MCF 10A (cell line): ENCODE results near the gene GPR31. TPM values are rescaled to one million over a fixed set of nuclear protein-coding genes. Genes with fewer than 3 reads are reported as not detected.
"Not testable (repeated sequence)": the region's sequence is repeated elsewhere in the genome, so short reads cannot be mapped to it uniquely, and the experiment has no call there.

Source experiments
- BruUV-seq: library from RNA; stranded (reverse); fragments of 400-500 nt; replicated peaks from 2 replicates; lab custom pipeline; 2021; lab: Mats Ljungman, UMichigan
- CTCF ChIA-PET: fragments of 300-600 bp; sonication (Branson Sonifier 250); formaldehyde crosslinking; extraction: SDS; loops from one replicate; lab custom pipeline; 2021; ENCODE audit warnings: antibody characterized with exemption, inconsistent platforms; lab: Yijun Ruan, JAX
- POLR2A ChIA-PET: fragments of 300-600, 350-650 bp; sonication (Branson Sonifier 250); formaldehyde crosslinking; extraction: SDS; loops from one replicate; lab custom pipeline; 2020; ENCODE audit warnings: antibody characterized with exemption, inconsistent platforms; lab: Yijun Ruan, JAX
- DNase-seq: peaks from one replicate; pipeline ENCODE4 v3.0.0-alpha.2; 2018; ENCODE audit not compliant: unreplicated experiment
- H3K27ac Mint-ChIP-seq: one replicate; pipeline ENCODE4 v1.8.0; 2022; ENCODE audit warnings: mild to moderate bottlenecking, low read depth, mixed read lengths; ENCODE audit not compliant: unreplicated experiment
- H3K27me3 Mint-ChIP-seq: one replicate; pipeline ENCODE4 v1.8.0; 2022; ENCODE audit warnings: mixed read lengths; ENCODE audit not compliant: insufficient read depth, unreplicated experiment
- H3K36me3 Mint-ChIP-seq: one replicate; pipeline ENCODE4 v1.8.0; 2022; ENCODE audit warnings: mild to moderate bottlenecking, moderate library complexity, mixed read lengths; ENCODE audit not compliant: insufficient read depth, unreplicated experiment
- H3K4me1 Mint-ChIP-seq: one replicate; pipeline ENCODE4 v1.8.0; 2022; ENCODE audit warnings: mixed read lengths; ENCODE audit not compliant: insufficient read depth, unreplicated experiment
- H3K4me3 Mint-ChIP-seq: one replicate; pipeline ENCODE4 v1.8.0; 2022; ENCODE audit warnings: mild to moderate bottlenecking, moderate library complexity, mixed read lengths; ENCODE audit not compliant: unreplicated experiment
- H3K9me3 Mint-ChIP-seq: one replicate; pipeline ENCODE4 v1.8.0; 2022; ENCODE audit warnings: mixed read lengths; ENCODE audit not compliant: unreplicated experiment
- intact Hi-C: fragments of 100-400 bp; cut with micrococcal nuclease; formaldehyde crosslinking; loops from 2 replicates; pipeline ENCODE4 v1.14.1; 2022
- total RNA-seq: library from RNA; stranded (reverse); gene quantifications from 2 replicates; pipeline ENCODE4 v1.2.3, GENCODE V29; 2022
- TF ChIP-seq, protein P1 (sequence below): fragments of 200-600 bp; IDR thresholded peaks from one replicate; pipeline ENCODE4 v1.8.0; 2022; ENCODE audit warnings: antibody characterized with exemption, mild to moderate bottlenecking; ENCODE audit not compliant: unreplicated experiment

GPR31 gene
- total RNA-seq, 1 experiment from 2014 or later, result not detected

DNA sequence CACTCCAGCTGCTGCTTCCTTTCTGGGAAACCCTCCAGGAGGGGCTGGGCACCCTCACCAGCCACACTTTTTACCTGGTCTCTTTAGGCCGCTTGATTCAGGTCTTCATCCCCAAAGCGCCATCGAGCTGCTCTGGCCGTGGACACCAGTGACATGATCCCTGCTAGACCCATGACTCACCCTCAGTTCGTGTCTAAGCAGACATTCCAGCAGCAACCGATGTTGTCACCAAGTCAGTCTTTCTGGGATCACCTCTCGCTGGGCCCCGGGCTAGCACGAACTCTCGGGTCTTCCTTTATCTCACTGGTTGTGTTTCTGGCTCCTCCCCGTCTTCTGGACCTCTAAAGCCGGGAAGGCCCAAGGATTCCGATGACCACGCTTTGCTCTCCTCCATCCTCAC lies 43.0 kb upstream of the GPR31 start:
- no TSS peak for BruUV-seq

DNA sequence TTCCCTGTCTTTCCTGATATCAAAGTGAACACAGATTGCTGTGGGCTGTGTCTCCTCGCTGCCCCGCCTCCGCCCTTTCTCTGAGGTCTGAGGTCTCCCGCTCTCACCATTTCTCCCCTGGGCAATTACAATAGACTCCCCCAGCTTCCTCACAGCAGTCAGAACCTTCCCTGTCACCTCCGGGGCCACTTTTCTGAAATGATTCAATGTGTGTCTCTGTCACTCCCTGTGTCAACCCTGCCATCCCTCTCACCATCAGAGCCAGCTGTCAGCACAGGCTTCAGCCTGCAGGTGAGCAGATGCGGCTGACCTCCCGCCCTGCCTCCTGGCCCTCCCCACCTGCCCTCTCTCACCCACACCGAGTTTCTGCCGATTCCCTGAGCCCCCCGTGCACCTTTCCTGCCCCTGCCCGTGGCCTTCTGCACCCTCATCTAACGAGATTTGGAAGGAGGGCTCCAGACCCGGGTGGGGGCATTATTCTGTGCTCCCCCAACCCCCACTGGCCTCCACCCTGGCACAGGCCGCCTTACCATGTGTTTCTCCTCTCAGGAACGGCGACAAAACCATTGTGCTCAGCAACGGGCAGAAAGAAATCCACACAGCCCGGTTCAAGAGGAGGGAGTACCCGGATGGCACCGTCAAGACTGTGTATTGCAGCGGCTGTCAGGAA lies 38.3 kb upstream of the GPR31 start:
- H3K9me3 Mint-ChIP-seq, BruUV-seq, H3K4me1 Mint-ChIP-seq, CTCF ChIA-PET, H3K27ac Mint-ChIP-seq, H3K36me3 Mint-ChIP-seq, DNase-seq, intact Hi-C loops, H3K4me3 Mint-ChIP-seq, POLR2A ChIA-PET: not testable (repeated sequence)
- peaks cover 46% of the 10 kb centered on the region for H3K27me3 Mint-ChIP-seq

More for the DNA sequence above, 43.0 kb upstream of the GPR31 start:
- TF ChIP-seq, protein P1, sequence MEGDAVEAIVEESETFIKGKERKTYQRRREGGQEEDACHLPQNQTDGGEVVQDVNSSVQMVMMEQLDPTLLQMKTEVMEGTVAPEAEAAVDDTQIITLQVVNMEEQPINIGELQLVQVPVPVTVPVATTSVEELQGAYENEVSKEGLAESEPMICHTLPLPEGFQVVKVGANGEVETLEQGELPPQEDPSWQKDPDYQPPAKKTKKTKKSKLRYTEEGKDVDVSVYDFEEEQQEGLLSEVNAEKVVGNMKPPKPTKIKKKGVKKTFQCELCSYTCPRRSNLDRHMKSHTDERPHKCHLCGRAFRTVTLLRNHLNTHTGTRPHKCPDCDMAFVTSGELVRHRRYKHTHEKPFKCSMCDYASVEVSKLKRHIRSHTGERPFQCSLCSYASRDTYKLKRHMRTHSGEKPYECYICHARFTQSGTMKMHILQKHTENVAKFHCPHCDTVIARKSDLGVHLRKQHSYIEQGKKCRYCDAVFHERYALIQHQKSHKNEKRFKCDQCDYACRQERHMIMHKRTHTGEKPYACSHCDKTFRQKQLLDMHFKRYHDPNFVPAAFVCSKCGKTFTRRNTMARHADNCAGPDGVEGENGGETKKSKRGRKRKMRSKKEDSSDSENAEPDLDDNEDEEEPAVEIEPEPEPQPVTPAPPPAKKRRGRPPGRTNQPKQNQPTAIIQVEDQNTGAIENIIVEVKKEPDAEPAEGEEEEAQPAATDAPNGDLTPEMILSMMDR, result no peak
- H3K36me3 Mint-ChIP-seq, result no peaks in the 10 kb centered on the region
- H3K4me1 Mint-ChIP-seq, result no peaks in the 10 kb centered on the region
- no peak overlapping the region for H3K4me3 Mint-ChIP-seq
- intact Hi-C loops, result no loop called here
- no peak for DNase-seq
- H3K27ac Mint-ChIP-seq, result no peak overlapping the region
- ChIA-PET CTCF (no interaction called here), POLR2A (no interaction called here)
- H3K27me3 Mint-ChIP-seq, result peaks cover 60% of the 10 kb centered on the region
- no peaks in the 10 kb centered on the region for H3K9me3 Mint-ChIP-seq

DNA sequence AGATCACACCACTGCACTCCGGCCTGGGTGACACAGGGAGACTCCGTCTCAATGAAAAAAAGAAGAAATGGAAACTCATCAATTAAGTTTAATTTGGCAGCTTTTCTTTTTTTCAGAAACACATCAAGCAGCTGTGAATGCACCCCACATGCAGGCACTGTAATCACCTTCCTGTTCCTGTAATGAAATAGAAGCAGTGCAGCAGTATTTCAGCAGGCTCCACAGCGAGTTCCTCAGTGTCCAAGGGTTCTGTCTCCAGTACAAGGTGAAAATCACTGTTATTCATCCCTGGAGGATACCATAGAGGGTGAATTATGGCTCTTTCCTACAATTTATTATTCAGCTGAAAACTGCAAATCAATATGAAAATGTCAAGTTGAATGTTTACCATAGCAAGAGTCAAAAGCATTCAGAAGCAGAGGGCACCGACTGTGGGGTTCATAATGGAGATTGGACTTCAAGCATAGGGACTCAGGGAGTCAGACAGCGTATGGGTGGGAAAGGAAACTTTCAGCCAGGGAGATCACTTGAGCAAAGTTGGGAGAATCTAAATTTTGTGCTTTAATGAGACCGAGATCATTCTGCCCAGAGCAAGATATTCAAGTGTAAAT lies 35.8 kb upstream of the GPR31 start:
- H3K36me3 Mint-ChIP-seq, H3K4me3 Mint-ChIP-seq, BruUV-seq, DNase-seq, CTCF ChIA-PET, intact Hi-C loops, H3K27ac Mint-ChIP-seq, H3K9me3 Mint-ChIP-seq, POLR2A ChIA-PET, H3K4me1 Mint-ChIP-seq: not testable (repeated sequence)
- H3K27me3 Mint-ChIP-seq, result peaks cover 47% of the 10 kb centered on the region

DNA sequence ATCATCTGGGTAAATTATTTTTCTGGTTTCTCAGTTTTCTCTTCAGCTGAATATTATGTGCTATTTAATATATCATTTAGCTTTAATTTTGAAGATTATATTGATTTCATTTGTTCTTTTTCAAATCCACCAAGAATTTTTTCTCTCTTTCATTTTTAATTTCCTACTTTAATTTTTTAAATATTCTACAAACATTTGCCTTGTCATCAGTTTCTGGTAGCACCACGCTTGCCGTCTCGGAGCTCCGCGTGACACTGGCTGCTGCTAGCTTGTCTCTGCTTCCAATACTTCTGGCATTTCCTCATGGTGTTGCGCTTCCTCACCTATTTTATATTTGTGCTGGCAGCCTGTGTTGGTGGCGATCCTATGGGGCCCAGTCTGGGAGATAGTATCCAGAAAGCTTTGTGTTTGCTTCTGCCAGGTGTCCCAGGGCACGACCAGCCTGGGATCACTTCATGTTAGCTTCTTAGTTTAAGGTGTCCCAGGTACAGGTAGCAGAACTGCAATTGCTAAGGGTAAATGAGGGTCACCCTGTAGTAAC lies 33.3 kb upstream of the GPR31 start:
- H3K9me3 Mint-ChIP-seq, CTCF ChIA-PET, POLR2A ChIA-PET, H3K36me3 Mint-ChIP-seq, H3K27ac Mint-ChIP-seq, H3K4me1 Mint-ChIP-seq, DNase-seq, BruUV-seq, intact Hi-C loops, H3K4me3 Mint-ChIP-seq: not testable (repeated sequence)
- peaks cover 24% of the 10 kb centered on the region for H3K27me3 Mint-ChIP-seq

DNA sequence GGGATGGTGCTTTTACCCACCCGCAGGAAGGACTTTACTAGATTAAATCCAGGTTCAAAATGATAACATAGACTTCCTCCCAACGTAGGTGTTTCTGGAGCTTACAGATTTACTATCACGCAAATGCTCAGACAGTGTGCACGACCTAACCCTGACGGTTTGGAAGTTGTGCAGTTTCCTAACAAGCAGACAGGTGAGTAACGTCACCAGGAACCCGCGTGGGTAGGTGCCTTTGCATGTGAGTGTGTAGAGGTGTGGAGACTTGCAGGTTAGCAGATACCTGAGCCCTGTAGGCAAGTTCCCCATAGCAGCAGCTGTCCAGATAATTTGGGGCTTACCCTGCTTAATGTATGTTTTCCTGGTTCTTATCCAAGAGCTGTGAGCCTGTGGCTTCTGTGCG lies 29.5 kb upstream of the GPR31 start:
- intact Hi-C loops, H3K27ac Mint-ChIP-seq, H3K36me3 Mint-ChIP-seq, H3K4me1 Mint-ChIP-seq, H3K9me3 Mint-ChIP-seq, H3K4me3 Mint-ChIP-seq, CTCF ChIA-PET, BruUV-seq, DNase-seq: not testable (repeated sequence)
- POLR2A ChIA-PET, result interaction anchor here (1.1 kb wide), 1 partner anchor 21 kb away, joined by 3 read pairs; no protein-coding TSS in a partner anchor
- peaks cover 24% of the 10 kb centered on the region for H3K27me3 Mint-ChIP-seq

DNA sequence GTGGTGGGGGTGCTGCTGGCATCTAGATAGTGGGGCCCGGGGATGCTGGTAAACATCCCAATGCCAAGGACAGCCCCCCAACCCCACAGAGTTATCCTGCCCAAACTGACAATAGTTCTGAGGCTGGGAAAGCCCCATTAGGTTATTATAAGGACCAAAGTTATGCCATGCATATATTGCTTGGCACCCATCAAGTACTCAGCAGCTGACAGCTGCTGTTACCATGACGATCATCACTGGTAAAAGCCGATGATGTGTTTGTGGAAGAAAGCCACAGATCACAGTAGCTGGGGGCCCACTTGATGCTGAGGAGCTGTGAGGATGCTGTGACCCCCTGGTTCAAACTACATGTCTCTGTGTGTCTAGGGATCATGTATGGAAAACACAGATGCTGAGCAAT lies 27.3 kb upstream of the GPR31 start:
- H3K27me3 Mint-ChIP-seq, H3K4me1 Mint-ChIP-seq, H3K4me3 Mint-ChIP-seq, POLR2A ChIA-PET, CTCF ChIA-PET, DNase-seq, H3K27ac Mint-ChIP-seq, H3K9me3 Mint-ChIP-seq, BruUV-seq, intact Hi-C loops, H3K36me3 Mint-ChIP-seq: not testable (repeated sequence)

DNA sequence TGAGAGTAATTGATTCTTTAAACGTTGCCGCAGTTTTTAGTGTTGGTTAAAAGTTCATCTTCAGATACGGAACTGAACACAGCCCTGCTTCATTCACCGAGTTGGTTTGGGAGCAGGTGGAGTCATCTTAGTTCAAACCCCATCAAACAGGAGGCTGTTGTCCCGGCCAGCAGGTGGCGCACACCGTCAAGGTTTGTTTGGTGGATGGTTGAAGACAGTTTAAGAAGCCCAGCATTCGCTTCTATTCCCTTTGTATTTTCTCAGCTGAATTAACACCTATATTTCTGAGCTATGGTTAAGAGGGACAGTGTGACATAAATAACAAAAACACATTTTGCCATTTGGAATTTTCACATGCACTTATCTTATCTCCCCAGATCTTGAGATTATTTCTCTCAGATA lies 25.1 kb upstream of the GPR31 start:
- intact Hi-C loops, DNase-seq, H3K9me3 Mint-ChIP-seq, H3K36me3 Mint-ChIP-seq, H3K4me3 Mint-ChIP-seq, H3K27ac Mint-ChIP-seq, CTCF ChIA-PET, H3K4me1 Mint-ChIP-seq, BruUV-seq, H3K27me3 Mint-ChIP-seq, POLR2A ChIA-PET: not testable (repeated sequence)

DNA sequence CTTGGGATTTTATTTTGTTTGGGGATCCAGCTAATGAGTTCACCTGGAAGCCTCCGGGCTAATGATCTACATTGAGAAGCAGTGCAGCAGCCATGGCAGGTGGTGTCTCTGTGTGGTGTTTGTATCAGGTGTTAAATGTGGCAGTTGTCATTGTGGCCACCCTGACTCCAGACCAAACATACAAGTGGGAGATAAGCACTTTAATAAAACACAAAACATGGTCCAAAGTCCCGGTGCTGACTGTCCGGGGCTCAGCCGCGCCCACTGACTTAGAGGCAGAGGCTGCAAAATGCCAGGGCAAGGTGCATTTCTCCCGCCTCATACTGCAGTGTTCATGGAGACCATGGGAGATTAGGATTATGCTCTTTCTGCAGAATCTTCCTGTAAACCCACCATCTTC lies 23.6 kb upstream of the GPR31 start:
- H3K27ac Mint-ChIP-seq, DNase-seq, intact Hi-C loops, CTCF ChIA-PET, H3K9me3 Mint-ChIP-seq, H3K36me3 Mint-ChIP-seq, H3K4me3 Mint-ChIP-seq, POLR2A ChIA-PET, BruUV-seq, H3K4me1 Mint-ChIP-seq: not testable (repeated sequence)
- peaks cover 14% of the 10 kb centered on the region for H3K27me3 Mint-ChIP-seq
